CMK (cell line): ENCODE results near the gene XBP1.
"Not testable (repeated sequence)": the region's sequence is repeated elsewhere in the genome, so short reads cannot be mapped to it uniquely, and the experiment has no call there.

ENCODE experiments used
- DNase-seq: peaks from one replicate; pipeline ENCODE4 v3.0.0-alpha.2; 2010; ENCODE audit warnings: low read depth

XBP1 gene

GRCh38 chr22:28800308-28801041, at the start of gene XBP1:
TSS of gene XBP1 (minus strand) at chr22:28800569.
- peak; percentile 85 for DNase-seq

DNA sequence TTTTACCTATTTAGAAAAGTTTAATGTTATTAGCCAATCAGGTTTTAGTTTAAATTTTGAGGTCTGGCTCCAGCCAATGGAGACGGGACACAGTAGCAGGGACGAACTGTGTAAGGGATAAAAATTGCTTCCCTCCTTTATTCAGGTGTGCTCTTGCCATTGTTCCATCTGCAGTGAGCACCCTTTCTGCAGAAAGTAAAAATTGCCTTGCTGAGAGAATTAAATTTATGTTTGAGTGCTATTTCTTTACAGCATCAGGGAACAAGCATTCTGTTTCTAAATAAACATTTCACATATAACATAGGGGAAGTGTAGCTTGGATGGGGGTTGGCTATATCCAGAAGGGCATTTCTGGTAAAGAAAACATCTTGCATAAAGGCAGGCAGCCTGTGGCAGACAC, 46.6 kb upstream of the XBP1 start:
- no peak for DNase-seq

DNA sequence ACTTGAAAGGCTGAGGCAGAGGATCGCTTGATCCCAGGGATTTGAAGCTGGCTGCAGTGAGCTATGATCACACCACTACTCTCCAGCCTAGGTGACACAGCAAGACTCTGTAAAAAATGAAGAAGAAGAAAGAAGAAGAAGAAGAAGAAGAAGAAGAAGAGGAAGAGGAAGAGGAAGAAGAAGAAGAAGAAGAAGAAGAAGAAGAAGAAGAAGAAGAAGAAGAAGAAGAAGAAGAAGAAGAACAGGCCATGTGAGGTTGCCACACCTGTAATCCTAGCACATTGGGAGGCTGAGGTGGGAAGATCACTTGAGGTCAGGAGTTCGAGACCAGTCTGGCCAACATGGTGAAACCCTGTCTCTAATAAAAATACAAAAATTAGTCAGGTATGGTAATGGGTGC, 43.9 kb upstream of the XBP1 start:
- DNase-seq: not testable (repeated sequence)

GRCh38 chr22:28843633-28844032, 43.3 kb upstream of the XBP1 start:
- DNase-seq: no peak

DNA sequence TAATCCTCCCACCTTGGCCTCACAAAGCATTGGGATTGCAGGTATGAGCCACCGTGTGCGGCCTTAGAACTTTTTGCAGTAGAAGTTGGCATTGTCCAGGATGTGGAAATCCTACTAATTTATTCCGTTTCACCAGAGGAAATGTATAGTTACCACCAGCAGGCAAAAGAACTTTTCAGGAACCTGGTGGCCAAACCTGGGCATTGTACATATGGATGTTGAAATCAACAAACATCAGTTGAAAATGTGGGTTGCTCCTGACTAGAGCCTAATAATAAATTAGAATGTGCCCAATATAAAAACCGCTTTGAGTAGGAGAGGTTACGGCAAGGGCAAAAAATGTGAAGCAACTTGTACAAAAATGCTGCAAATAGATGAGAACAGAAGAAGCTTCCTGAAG, 40.7 kb upstream of the XBP1 start:
- DNase-seq: no peak

- no peak for DNase-seq
Observed at GRCh38 chr22:28838971-28839370, 38.6 kb upstream of the XBP1 start.

- DNase-seq: no peak
Observed at GRCh38 chr22:28837640-28838039, 37.3 kb upstream of the XBP1 start.

DNA sequence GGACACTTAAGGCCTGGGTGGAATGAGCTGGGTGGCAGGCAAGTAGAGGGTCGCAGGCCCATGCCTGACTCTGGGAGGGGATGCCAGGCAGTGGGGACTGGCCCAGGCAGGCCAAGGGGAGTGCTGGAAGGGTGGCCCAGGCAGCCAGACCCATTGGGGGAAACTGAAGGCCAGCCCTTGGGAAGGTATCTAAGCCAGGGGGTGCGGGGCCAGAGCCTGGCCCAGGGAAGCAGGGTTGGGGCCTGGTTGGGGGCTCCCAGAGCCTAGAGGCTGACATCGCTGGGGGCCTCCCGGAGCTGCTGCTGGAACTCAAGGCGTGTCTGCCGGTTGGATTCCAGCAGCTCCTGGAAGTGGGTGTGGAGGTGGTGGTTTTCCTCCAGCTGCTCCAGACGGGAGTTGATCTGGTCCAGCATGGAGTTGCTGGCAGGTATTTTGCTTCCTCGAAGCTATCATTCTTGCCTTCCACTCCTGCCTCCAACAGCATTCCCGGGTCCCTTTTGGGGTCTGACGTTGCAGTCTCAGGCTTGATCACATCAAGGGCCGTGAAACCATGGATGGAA, 35.3 kb upstream of the XBP1 start:
- no peak for DNase-seq

DNA sequence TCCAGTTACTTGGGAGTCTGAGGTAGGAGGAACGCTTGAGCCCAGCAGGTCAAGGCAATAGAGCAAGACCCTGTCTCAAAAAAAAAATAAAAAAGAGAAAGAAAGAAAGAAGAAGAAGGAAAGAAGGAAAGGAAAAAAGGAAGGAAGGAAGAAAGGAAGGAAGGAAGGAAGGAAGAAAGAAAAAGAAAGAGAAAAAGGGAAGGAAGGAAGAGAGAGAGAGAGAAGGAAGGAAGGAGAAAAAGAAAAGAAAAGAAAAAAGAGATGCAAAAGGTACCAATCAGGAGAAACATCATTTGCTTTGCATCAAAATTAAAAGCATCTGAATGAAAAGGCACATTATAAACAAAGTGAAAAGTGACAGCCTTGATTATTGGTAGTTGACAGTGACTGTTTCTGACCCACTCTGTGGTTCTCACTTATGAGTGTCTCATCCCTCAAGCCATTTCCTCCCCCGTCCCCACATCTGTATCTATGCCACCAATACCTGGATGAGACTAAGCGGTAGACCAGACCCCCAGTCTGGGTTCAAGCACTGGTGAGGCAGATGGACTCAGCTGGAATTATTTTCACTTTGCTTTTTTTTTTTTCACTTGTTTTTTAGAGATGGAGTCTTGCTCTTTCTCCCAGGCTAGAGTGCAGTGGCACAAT, 33.0 kb upstream of the XBP1 start:
- DNase-seq: no peak

- DNase-seq: no peak
Observed at GRCh38 chr22:28832731-28833130, 32.4 kb upstream of the XBP1 start.

GRCh38 chr22:28831140-28832072, 31.0 kb upstream of the XBP1 start:
- no peak for DNase-seq

DNA sequence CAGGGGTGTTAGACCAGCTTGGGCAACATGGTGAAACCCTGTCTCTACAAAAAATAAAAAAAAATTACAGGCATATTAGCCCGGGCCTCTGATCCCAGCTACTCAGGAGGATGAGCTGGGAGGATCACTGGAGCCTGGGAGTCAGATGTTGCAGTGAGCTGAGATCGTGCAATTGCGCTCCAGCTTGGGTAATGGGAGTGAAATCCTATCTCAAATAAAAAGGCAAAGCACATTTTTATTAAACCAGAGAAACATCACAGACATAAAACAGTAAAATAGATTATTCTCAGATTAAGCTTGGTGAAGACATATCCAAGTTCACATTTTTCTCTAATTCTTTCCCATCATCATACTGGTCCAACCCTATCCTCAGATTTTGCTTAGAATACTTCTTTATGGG, 30.1 kb upstream of the XBP1 start:
- DNase-seq: no peak

- peak; percentile 65 for DNase-seq
Observed at GRCh38 chr22:28829358-28830181, 29.2 kb upstream of the XBP1 start.

- no peak for DNase-seq
Observed at GRCh38 chr22:28826921-28827320, 26.6 kb upstream of the XBP1 start.

DNA sequence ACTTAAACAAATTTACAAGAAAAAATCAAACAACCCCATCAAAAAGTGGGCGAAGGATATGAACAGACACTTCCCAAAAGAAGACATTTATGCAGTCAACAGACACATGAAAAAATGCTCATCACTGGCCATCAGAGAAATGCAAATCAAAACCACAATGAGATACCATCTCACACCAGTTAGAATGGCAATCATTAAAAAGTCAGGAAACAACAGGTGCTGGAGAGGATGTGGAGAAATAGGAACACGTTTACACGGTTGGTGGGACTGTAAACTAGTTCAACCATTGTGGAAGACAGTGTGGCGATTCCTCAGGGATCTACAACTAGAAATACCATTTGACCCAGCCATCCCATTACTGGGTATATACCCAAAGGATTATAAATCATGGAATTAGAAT, 26.1 kb upstream of the XBP1 start:
- DNase-seq: not testable (repeated sequence)

GRCh38 chr22:28824455-28824854, 24.1 kb upstream of the XBP1 start:
- not testable (repeated sequence) for DNase-seq

DNA sequence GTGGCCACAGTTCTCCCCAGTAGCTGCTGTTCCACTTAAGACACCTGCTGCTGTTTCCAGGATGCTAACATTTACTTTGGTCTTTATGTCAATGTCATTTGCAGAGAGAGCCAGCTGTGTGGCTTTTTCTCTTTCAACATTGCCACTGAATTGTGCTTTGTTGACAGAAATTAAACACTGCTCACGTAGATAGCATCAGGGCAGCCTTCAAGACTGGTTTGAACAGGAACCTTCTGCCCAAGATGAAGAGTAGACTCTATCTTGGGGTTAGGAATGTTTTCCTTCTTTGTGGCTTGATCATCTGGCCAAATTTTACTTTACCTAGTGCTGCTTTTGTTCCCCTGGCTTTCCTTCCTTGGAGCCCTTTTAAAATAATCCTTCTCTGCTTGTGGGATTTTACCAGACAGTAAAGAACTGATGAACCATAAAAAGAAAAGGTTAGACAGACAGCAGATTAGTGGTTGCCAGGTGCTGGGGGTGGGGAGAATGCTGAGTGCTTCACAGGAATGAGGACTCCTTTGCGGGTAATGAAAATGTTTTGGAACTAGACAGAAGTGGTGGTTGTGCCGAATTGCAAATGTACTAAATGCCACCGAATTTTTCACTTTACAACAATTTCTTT, 22.7 kb upstream of the XBP1 start:
- DNase-seq: no peak

- no peak for DNase-seq
Observed at GRCh38 chr22:28821452-28821851, 21.1 kb upstream of the XBP1 start.

DNA sequence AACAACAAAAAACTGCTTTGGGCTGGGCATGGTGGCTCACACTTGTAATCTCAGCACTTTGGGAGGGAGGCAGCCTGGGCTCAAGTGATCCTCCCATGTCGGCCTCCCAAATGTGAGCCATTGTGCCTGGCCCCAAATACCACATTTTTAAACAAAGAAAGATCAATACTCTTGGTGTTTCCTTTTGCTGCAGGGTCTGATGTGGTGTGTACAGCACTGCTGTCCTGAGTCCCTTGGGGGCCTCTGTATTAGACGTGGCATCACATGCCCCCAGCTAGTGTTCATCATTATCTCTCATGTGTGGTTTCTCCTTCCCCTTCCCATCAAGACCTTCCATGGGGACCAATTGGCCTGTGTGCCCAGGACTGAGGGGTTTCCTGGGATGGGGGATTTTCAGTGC, 20.5 kb upstream of the XBP1 start:
- DNase-seq: no peak

- no peak for DNase-seq
Observed at GRCh38 chr22:28819253-28820096, 19.1 kb upstream of the XBP1 start.
